Neuronal stem cell (in vitro differentiated cells): Measurements from ENCODE around the gene SHISAL1.
A peak's percentile ranks its signal among the peaks of the same experiment; 100 is the strongest.

Experiments used
- DNase-seq: peaks from one replicate; pipeline ENCODE4 v3.0.0-alpha.2; 2013; ENCODE audit warnings: low spot score
- H2AFZ ChIP-seq: one replicate; pipeline ENCODE4 v1.6.1; 2013; ENCODE audit warnings: mild to moderate bottlenecking, low read length, inconsistent platforms
- H2AK5ac ChIP-seq: 2 replicates; pipeline ENCODE4 v1.6.1; 2013; ENCODE audit warnings: low read depth, mild to moderate bottlenecking, inconsistent platforms, low read length, moderate library complexity, mixed read lengths
- H2BK120ac ChIP-seq: 2 replicates; pipeline ENCODE4 v1.6.1; 2013; ENCODE audit warnings: low read depth, mild to moderate bottlenecking, inconsistent platforms, low read length, moderate library complexity, mixed read lengths
- H2BK12ac ChIP-seq: one replicate; pipeline ENCODE4 v1.6.1; 2013; ENCODE audit warnings: low read length, inconsistent platforms
- H2BK15ac ChIP-seq: 2 replicates; pipeline ENCODE4 v1.6.1; 2013; ENCODE audit warnings: mild to moderate bottlenecking, low read length, inconsistent platforms, mixed read lengths
- H2BK5ac ChIP-seq: one replicate; pipeline ENCODE4 v1.6.1; 2013; ENCODE audit warnings: inconsistent platforms, mild to moderate bottlenecking, low read length, moderate library complexity
- H3K14ac ChIP-seq: one replicate; pipeline ENCODE4 v1.6.1; 2013; ENCODE audit warnings: low read length, inconsistent platforms
- H3K18ac ChIP-seq: 2 replicates; pipeline ENCODE4 v1.6.1; 2013; ENCODE audit warnings: low read length, inconsistent platforms
- H3K23ac ChIP-seq: 2 replicates; pipeline ENCODE4 v1.6.1; 2013; ENCODE audit warnings: low read depth, mild to moderate bottlenecking, mixed read lengths, low read length, inconsistent platforms; ENCODE audit not compliant: poor library complexity
- H3K27ac ChIP-seq: replicated peaks from 3 replicates; pipeline ENCODE4 v1.5.1; 2013; ENCODE audit warnings: low read length, inconsistent platforms
- H3K27me3 ChIP-seq, 3 experiments: 2 replicates each; pipeline ENCODE4 v1.6.1; 2013; ENCODE audit warnings: low read length in 3 of 3, mild to moderate bottlenecking in 2 of 3, inconsistent platforms in 1 of 3, low read depth in 1 of 3, mixed read lengths in 1 of 3, moderate library complexity in 1 of 3; ENCODE audit not compliant: control insufficient read depth in 3 of 3, insufficient read depth in 3 of 3
- H3K36me3 ChIP-seq, 2 donors: replicated peaks in 1 of 2; 2 replicates each; pipeline ENCODE4 v1.6.1; 2013; ENCODE audit warnings: low read length in 2 of 2; ENCODE audit not compliant: control insufficient read depth in 2 of 2, insufficient read depth in 2 of 2
- H3K4ac ChIP-seq: 2 replicates; pipeline ENCODE4 v1.6.1; 2013; ENCODE audit warnings: inconsistent platforms, mild to moderate bottlenecking, low read length, moderate library complexity
- H3K4me1 ChIP-seq, 2 donors: 1 replicate in 1 of 2; 2 replicates in 1 of 2; pipeline ENCODE4 v1.6.1; 2013; ENCODE audit warnings: low read length in 2 of 2, low read depth in 1 of 2; ENCODE audit not compliant: control insufficient read depth in 2 of 2, insufficient read depth in 1 of 2
- H3K4me2 ChIP-seq: one replicate; pipeline ENCODE4 v1.6.1; 2013; ENCODE audit warnings: mild to moderate bottlenecking, low read length, inconsistent platforms; ENCODE audit not compliant: insufficient read depth, poor library complexity, severe bottlenecking
- H3K4me3 ChIP-seq, 2 donors: 2 replicates each; pipeline ENCODE4 v1.5.1; 2013; ENCODE audit warnings: low read length in 2 of 2, mild to moderate bottlenecking in 2 of 2, inconsistent platforms in 1 of 2, moderate library complexity in 1 of 2
- H3K79me1 ChIP-seq: one replicate; pipeline ENCODE4 v1.6.1; 2013; ENCODE audit warnings: low read depth, mild to moderate bottlenecking, inconsistent platforms, low read length, moderate library complexity
- H3K9ac ChIP-seq: one replicate; pipeline ENCODE4 v1.6.1; 2013; ENCODE audit warnings: mild to moderate bottlenecking, low read depth, low read length, inconsistent platforms; ENCODE audit not compliant: poor library complexity
- H3K9me3 ChIP-seq, 2 donors: replicated peaks in 1 of 2; 2 replicates each; pipeline versions ENCODE3 to v1.6.1; 2013; ENCODE audit warnings: low read length in 2 of 2, mild to moderate bottlenecking in 2 of 2, inconsistent platforms in 1 of 2, low read depth in 1 of 2, mixed read lengths in 1 of 2, moderate library complexity in 1 of 2; ENCODE audit not compliant: control insufficient read depth in 2 of 2, insufficient read depth in 1 of 2
- H4K8ac ChIP-seq: one replicate; pipeline ENCODE4 v1.6.1; 2013; ENCODE audit warnings: low read depth, mild to moderate bottlenecking, inconsistent platforms, low read length, moderate library complexity
- H4K91ac ChIP-seq: one replicate; pipeline ENCODE4 v1.6.1; 2013; ENCODE audit warnings: low read length, low read depth, mild to moderate bottlenecking, inconsistent platforms; ENCODE audit not compliant: poor library complexity
- WGBS, 2 donors: extraction: QIAGEN DNeasy Blood & Tissue Kit; methylation state at CpG; one replicate each; pipeline ENCODE4 v1.1.7; 2013; ENCODE audit warnings: missing lambda C conversion rate in 2 of 2, mixed read lengths in 1 of 2; ENCODE audit not compliant: insufficient read length in 2 of 2, insufficient replicate concordance in 1 of 2; ENCODE audit errors: extremely low coverage in 2 of 2; 5-methylcytosine and 5-hydroxymethylcytosine counted together

The SHISAL1 gene

GRCh38 chr22:44209343-44209742, 103.4 kb downstream of the SHISAL1 start:
- no peak overlapping the region for H2BK5ac ChIP-seq

GRCh38 chr22:44207981-44208317, 104.8 kb downstream of the SHISAL1 start:
- Histone ChIP-seq H3K23ac (no peak overlapping the region), H2BK15ac (no peak overlapping the region), H2BK5ac (no peak overlapping the region), H4K91ac (no peak overlapping the region), H3K9me3 (no peaks in the 10 kb centered on the region), H3K36me3 (no peaks in the 10 kb centered on the region), H3K27me3 (peaks cover 0 to 6% (median 0%) of the 10 kb centered on the region in 3 experiments), H4K8ac (no peak overlapping the region), H3K14ac (no peak overlapping the region), H3K9ac (no peak overlapping the region), H3K27ac (no peak overlapping the region), H3K79me1 (peaks cover 2% of the 10 kb centered on the region), H2AK5ac (no peak overlapping the region), H3K4me3 (no peak overlapping the region), H3K4ac (no peak overlapping the region), H3K4me1 (peaks cover 0 to 5% of the 10 kb centered on the region in 2 donors), H2BK120ac (no peak overlapping the region), H3K18ac (no peak overlapping the region), H2BK12ac (no peak overlapping the region), H3K4me2 (no peak overlapping the region), H2AFZ (no peak overlapping the region)
- no CpG with 5 or more reads among the region's 4 CpGs for WGBS, 2 donors
- no peak for DNase-seq

More at GRCh38 chr22:44209343-44209742, 103.4 kb downstream of the SHISAL1 start:
- Histone ChIP-seq H3K9me3 (peaks cover 0 to 4% of the 10 kb centered on the region in 2 donors), H4K8ac (no peak overlapping the region), H2BK12ac (no peak overlapping the region), H3K4me3 (no peak overlapping the region), H3K14ac (no peak overlapping the region), H3K4me1 (peaks cover 0 to 5% of the 10 kb centered on the region in 2 donors), H3K9ac (no peak overlapping the region), H3K36me3 (no peaks in the 10 kb centered on the region), H3K18ac (no peak overlapping the region), H3K27me3 (peaks cover 0 to 3% (median 0%) of the 10 kb centered on the region in 3 experiments), H3K4me2 (no peak overlapping the region), H2AK5ac (no peak overlapping the region), H3K23ac (no peak overlapping the region), H2BK15ac (no peak overlapping the region), H4K91ac (no peak overlapping the region), H3K27ac (no peak overlapping the region), H2BK120ac (no peak overlapping the region), H3K79me1 (no peaks in the 10 kb centered on the region), H3K4ac (no peak overlapping the region), H2AFZ (no peak overlapping the region)
- DNase-seq = no peak
- no CpG with 5 or more reads among the region's 3 CpGs for WGBS, 2 donors

GRCh38 chr22:44207173-44207980, 105.4 kb downstream of the SHISAL1 start:
- no peak overlapping the region for H4K91ac ChIP-seq
- peaks cover 2% of the 10 kb centered on the region for H3K79me1 ChIP-seq
- H3K18ac ChIP-seq = peak overlapping the region; percentile 36
- no peak overlapping the region for H2BK120ac ChIP-seq
- H3K27ac ChIP-seq = no peak overlapping the region
- no peak overlapping the region for H3K14ac ChIP-seq
- H2AK5ac ChIP-seq = no peak overlapping the region
- H3K4me1 ChIP-seq = peaks cover 0 to 5% of the 10 kb centered on the region in 2 donors
- no peak for DNase-seq
- H2AFZ ChIP-seq = no peak overlapping the region
- peak overlapping the region; percentile 2 for H3K9ac ChIP-seq
- no peaks in the 10 kb centered on the region for H3K9me3 ChIP-seq
- peaks cover 0 to 9% (median 0%) of the 10 kb centered on the region in 3 experiments for H3K27me3 ChIP-seq
- H3K23ac ChIP-seq = no peak overlapping the region
- H3K4me3 ChIP-seq = no peak overlapping the region
- no peaks in the 10 kb centered on the region for H3K36me3 ChIP-seq
- no peak overlapping the region for H2BK5ac ChIP-seq
- no peak overlapping the region for H4K8ac ChIP-seq
- no peak overlapping the region for H2BK15ac ChIP-seq
- no peak overlapping the region for H3K4me2 ChIP-seq
- no CpG with 5 or more reads among the region's 16 CpGs for WGBS, 2 donors
- no peak overlapping the region for H3K4ac ChIP-seq
- no peak overlapping the region for H2BK12ac ChIP-seq

GRCh38 chr22:44206696-44207095, 106.1 kb downstream of the SHISAL1 start:
- H3K4me2 ChIP-seq = no peak overlapping the region

More at GRCh38 chr22:44206696-44207095, 106.1 kb downstream of the SHISAL1 start:
- Histone ChIP-seq H3K79me1 (peaks cover 2% of the 10 kb centered on the region), H4K91ac (no peak overlapping the region), H2AK5ac (peak overlapping the region; percentile 75), H3K9ac (peak overlapping the region; percentile 2), H3K23ac (no peak overlapping the region), H3K27me3 (peaks cover 0 to 15% (median 0%) of the 10 kb centered on the region in 3 experiments), H3K4me3 (no peak overlapping the region), H2BK5ac (peak overlapping the region; percentile 71), H2BK15ac (peak overlapping the region; percentile 98), H3K18ac (no peak overlapping the region), H3K9me3 (no peaks in the 10 kb centered on the region), H2BK12ac (no peak overlapping the region), H3K14ac (peak overlapping the region; percentile 71), H2AFZ (no peak overlapping the region), H3K27ac (no peak overlapping the region), H3K4me1 (peaks cover 0 to 3% of the 10 kb centered on the region in 2 donors), H2BK120ac (no peak overlapping the region), H3K36me3 (no peaks in the 10 kb centered on the region), H3K4ac (no peak overlapping the region), H4K8ac (no peak overlapping the region)
- no CpG with 5 or more reads among the region's 8 CpGs for WGBS, 2 donors
- no peak for DNase-seq
